NCI-H2107 (cell line): Measurements from ENCODE around the gene NCOA3.
"Not testable (repeated sequence)": the region's sequence is repeated elsewhere in the genome, so short reads cannot be mapped to it uniquely, and the experiment has no call there.

Experiments
- DNase-seq: peaks from one replicate; lab custom pipeline; 2025; lab: John Stamatoyannopoulos, UW

NCOA3 gene

GRCh38 chr20:47540443-47541354 is 39.0 kb downstream of the NCOA3 start:
- DNase-seq: no peak

DNA sequence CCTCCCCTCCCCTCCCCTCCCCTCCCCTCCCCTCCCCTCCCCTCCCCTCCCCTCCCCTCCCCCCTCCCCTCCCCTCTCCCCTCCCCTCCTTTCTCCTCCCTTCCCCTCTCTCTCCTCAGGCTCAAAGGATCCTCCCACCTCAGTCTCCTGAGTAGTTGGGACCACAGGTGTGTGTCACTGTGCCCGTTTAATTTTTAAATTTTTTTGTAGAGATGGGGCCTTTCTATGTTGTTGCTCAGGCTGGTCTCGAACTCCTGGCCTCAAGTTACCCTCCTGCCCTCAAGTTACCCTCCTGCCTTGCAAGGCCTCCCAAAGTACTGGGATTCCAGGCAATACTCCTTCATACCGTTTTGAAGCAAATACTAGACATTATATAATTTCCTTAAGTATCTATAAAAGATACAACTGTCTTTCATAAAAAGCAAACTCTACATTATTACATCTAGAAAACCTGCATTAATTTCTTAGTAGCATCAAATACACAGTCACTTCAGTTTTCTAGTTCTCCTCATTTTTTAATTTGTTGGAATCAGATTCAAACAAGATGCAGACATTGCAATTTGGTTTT is 39.8 kb downstream of the NCOA3 start:
- DNase-seq: no peak

DNA sequence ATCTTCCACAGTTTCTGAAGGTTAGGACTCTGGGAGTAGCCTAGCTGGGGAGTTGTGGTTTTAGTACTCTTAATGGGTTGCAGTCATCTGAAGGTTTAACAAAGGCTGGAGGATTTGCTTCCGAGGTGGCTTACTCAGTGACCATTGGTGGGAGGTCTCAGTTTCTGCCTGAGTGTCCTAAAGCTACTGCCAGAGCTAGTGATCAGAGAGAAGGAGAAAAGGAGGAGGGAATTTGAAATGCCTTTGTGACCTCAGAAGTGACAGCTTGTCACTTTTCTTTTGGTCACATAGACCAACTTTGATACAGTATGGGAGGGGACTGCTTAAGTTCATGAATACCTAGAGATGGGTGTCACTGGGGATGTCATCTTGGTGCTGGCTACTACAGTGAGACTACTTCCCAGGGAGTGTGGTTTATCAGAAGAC is 41.3 kb downstream of the NCOA3 start:
- no peak for DNase-seq

- no peak for DNase-seq
These were observed 42.6 kb downstream of the NCOA3 start for GRCh38 chr20:47544240-47544639.

GRCh38 chr20:47544852-47545251 is 43.2 kb downstream of the NCOA3 start:
- no peak for DNase-seq

- DNase-seq: no peak
These were observed 43.8 kb downstream of the NCOA3 start for GRCh38 chr20:47545499-47545898.

GRCh38 chr20:47546184-47547033 is 44.7 kb downstream of the NCOA3 start:
- DNase-seq: no peak

GRCh38 chr20:47547034-47547387 is 45.3 kb downstream of the NCOA3 start:
- no peak for DNase-seq

DNA sequence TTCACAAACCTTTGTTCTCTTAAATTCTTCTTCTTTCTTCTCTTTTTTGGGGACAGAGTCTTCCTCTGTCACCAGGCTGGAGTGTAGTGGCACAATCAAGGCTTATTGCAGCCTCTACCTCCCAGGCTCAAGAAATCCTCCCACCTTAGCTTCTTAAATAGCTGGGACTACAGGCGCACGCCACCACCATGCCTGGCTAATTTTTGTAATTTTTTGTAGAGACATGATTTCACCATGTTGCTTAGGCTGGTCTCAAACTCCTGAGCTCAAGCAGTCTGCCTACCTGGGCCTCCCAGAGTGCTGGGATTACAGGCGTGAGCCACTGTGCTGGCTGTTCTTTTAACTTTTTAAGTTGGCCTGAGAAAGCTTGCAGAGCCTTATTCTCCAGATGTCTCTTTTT is 48.0 kb downstream of the NCOA3 start:
- DNase-seq: no peak

GRCh38 chr20:47551222-47551621 is 49.5 kb downstream of the NCOA3 start:
- no peak for DNase-seq

GRCh38 chr20:47551841-47552240 is 50.2 kb downstream of the NCOA3 start:
- no peak for DNase-seq

GRCh38 chr20:47552996-47553395 is 51.3 kb downstream of the NCOA3 start:
- no peak for DNase-seq

DNA sequence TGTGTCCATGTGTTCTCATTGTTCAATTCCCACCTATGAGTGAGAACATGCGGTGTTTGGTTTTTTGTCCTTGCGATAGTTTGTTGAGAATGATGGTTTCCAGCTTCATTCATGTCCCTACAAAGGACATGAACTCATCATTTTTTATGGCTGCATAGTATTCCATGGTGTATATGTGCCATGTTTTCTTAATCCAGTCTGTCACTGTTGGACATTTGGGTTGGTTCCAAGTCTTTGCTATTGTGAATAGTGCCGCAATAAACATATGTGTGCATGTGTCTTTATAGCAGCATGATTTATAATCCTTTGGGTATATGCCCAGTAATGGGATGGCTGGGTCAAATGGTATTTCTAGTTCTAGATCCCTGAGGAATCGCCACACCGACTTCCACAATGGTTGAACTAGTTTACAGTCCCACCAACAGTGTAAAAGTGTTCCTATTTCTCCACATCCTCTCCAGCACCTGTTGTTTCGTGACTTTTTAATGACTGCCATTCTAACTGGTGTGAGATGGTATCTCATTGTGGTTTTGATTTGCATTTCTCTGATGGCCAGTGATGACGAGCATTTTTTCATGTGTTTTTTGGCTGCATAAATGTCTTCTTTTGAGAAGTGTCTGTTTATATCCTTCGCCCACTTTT is 52.0 kb downstream of the NCOA3 start:
- not testable (repeated sequence) for DNase-seq

DNA sequence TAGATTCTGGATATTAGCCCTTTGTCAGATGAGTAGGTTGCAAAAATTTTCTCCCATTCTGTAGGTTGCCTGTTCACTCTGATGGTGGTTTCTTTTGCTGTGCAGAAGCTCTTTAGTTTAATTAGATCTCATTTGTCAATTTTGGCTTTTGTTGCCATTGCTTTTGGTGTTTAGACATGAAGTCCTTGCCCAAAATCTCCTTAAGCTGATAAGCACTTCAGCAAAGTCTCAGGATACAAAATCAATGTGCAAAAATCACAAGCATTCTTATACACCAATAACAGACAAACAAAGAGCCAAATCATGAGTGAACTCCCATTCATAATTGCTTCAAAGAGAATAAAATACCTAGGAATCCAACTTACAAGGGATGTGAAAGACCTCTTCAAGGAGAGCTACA is 52.6 kb downstream of the NCOA3 start:
- not testable (repeated sequence) for DNase-seq

DNA sequence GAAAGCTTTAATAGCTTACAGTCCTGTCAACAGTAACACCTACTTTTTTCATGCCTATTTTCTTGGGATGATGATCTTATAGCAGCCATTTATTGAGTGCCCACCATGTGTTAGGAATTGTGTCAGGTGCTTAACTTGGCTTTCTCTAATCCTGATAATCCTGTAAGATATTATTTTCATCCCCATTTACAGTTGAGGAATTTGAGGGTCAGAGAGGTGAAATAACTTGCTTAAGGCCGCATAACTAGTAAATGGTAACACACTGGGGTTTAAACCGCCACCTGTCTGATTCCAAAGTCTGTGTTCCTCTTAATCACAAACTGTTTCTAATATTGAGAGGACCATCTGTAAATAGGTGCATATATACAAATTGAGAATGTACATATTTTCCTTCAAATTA is 55.5 kb downstream of the NCOA3 start:
- no peak for DNase-seq

GRCh38 chr20:47557791-47558190 is 56.1 kb downstream of the NCOA3 start:
- no peak for DNase-seq

GRCh38 chr20:47558295-47559066 is 56.8 kb downstream of the NCOA3 start:
- DNase-seq: no peak

- DNase-seq: no peak
These were observed 57.5 kb downstream of the NCOA3 start for GRCh38 chr20:47559141-47559540.

DNA sequence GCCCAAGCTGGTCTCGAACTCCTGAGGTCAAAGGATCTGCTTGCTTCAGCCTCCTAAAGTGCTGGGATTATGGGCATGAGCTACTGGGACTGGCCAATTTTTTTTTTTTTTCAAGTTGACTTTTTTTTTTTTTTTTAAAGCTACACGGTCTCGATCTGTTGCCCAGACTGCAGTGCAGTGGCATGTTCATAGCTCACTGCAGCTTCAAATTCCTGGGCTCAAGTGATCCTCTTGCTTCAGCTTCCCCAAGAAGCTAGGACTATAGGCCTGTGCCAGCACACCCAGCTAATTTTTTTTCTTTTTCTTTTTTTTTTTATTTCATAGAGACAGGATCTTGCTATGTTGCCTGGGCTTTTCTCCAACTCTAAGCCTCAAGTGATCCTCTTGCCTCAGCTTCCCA is 59.5 kb downstream of the NCOA3 start:
- no peak for DNase-seq

DNA sequence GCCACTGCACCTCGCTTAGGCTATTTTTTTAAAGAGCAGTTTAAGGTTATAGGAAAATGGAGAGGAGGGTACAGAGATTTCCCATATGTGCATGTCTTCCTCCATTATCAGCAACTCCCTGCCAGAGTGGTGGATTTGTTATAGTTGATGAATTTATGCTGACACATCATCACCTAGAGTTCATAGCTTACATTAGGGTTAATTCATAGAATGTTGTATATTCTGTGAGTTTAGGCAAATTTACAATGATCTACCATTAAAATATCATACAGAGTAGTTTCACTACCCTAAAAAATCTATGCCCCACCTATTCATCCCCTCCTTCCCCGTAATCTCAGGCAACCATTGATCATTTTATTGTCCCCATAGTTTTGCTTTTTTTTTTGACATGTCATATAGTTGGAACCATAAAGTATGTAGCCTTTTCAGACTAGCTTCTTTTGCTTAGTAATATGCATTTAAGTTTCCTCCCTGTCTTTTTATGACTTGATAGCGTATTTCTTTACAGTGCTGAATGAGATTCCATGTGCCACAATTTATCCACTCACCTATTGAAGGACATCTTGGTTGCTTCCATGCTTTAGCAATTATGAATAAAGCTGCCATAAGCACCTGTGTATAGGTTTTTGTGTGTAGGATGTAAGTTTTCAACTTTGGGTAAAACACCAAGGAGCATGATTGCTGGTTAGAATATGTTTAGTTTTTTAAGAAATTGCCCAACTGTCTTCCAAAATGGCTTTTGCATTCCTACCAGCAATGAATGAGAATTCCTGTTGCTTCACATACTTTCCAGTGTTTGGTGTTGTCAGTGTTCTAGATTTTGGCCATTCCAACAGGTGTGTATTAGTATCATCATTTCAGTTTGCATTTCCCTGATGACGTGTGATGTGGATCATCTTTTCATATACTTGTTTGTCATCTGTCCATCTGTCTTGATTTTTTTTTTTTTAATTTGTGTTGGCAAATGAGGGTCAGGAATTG is 60.2 kb downstream of the NCOA3 start:
- no peak for DNase-seq
